SH-SY5Y (cell line): ENCODE data around the gene HNRNPDL.

ENCODE experiments used
- GATA2 ChIP-seq: IDR thresholded peaks from 2 replicates; pipeline ENCODE4 v1.6.1; 2011; ENCODE audit warnings: mild to moderate bottlenecking, low read depth, low read length
- GATA3 ChIP-seq: IDR thresholded peaks from 2 replicates; pipeline ENCODE4 v1.6.1; 2011; ENCODE audit warnings: low read depth, mild to moderate bottlenecking, low read length, moderate library complexity

DNA sequence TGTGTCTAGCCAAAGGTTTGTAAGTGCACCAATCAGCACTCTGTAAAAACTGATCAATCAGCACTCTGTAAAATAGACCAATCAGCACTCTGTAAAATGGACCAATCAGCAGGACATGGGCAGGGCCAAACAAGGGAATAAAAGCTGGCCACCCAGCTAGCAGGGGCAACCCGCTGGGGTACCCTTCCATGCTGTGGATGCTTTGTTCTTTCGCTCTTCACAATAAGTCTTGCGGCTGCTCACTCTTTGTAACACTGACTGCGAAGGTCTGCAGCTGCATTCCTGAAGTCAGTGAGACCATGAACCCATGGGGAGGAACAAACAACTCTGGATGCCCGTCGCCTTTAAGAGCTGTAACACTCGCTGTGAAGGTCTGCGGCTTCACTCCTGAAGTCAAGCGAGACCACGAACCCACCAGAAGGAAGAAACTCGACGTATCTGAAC, 14.3 kb downstream of the HNRNPDL start:
- TF ChIP-seq GATA2: no peak
- no peak for TF ChIP-seq GATA3
